H1 (cell line): ENCODE results near the gene SNX24. TPM values are rescaled to one million over a fixed set of nuclear protein-coding genes. Genes with fewer than 3 reads are reported as not detected.
A peak's percentile ranks its signal among the peaks of the same experiment; 100 is the strongest.

Source experiments
- ASH2L ChIP-seq: fragments of 200-600, 300-600 bp; sonication (generic); IDR thresholded peaks from one replicate; pipeline ENCODE4 v1.7.1; 2017; ENCODE audit warnings: low read length
- CBX8 ChIP-seq: fragments of 300-800, 300-1000 bp; sonication (generic); IDR thresholded peaks from 2 replicates; pipeline ENCODE4 v1.7.1; 2016; ENCODE audit warnings: low read depth, low read length, borderline replicate concordance
- CREB1 ChIP-seq: IDR thresholded peaks from 2 replicates; pipeline ENCODE4 v1.6.1; 2012; ENCODE audit warnings: inconsistent platforms
- KDM5A ChIP-seq: fragments of 200-600 bp; IDR thresholded peaks from 2 replicates; pipeline ENCODE4 v1.7.1; 2012; ENCODE audit warnings: mild to moderate bottlenecking, low read length, inconsistent platforms, mixed read lengths
- SAP30 ChIP-seq: fragments of 300-600 bp; sonication (generic); IDR thresholded peaks from 2 replicates; pipeline ENCODE4 v1.7.1; 2012; ENCODE audit warnings: low read length, moderate library complexity, mild to moderate bottlenecking, inconsistent platforms; ENCODE audit not compliant: insufficient read depth, insufficient replicate concordance
- SUZ12 ChIP-seq: fragments of 200-600 bp; sonication (generic); IDR thresholded peaks from 2 replicates; pipeline ENCODE4 v1.6.1; 2012; ENCODE audit warnings: mild to moderate bottlenecking, inconsistent platforms, low read length, moderate library complexity, mixed read lengths
- TAF1 ChIP-seq: IDR thresholded peaks from 2 replicates; pipeline ENCODE4 v1.6.1; 2011; ENCODE audit warnings: mild to moderate bottlenecking, low read depth, low read length
- polyA plus RNA-seq, 7 experiments: library from polyadenylated mRNA; depleted of rRNA in 3 of 7; stranded (reverse) in 5 of 7; unstranded in 2 of 7; fragments of >200 nt in 5 of 7; fragments of 200-250 nt in 2 of 7; gene quantifications; 1 replicate in 5 of 7; 2 replicates in 1 of 7; 4 replicates in 1 of 7; pipeline versions ENCODE4 v1.2.1 to v1.2.3, GENCODE V29; 2011 to 2013; ENCODE audit warnings: missing spikeins in 2 of 7, mixed read lengths in 2 of 7
- total RNA-seq: library from RNA; stranded (reverse); fragmentation: NEBNext Ultra II Directional; extraction: Animal tissue kit (Norgen Biotek cat#: 25700); gene quantifications from 2 replicates; pipeline ENCODE4 v1.2.1, GENCODE V29; 2021

SNX24 gene
- total and polyA plus RNA-seq, 2 of the 8 experiments (the other 6 are each of a cell fraction or from before 2014, with no cell fraction given) = 7.3 to 14.3 TPM

- TF ChIP-seq KDM5A (no peak), CREB1 (peak; percentile 75), CBX8 (no peak), SAP30 (peak; percentile 49), SUZ12 (peak; percentile 16), TAF1 (no peak), ASH2L (no peak)
- TF ChIP-seq, all 59 proteins: peak for 4
These were observed 190.0 kb downstream of the SNX24 start (continued) for GRCh38 chr5:123035360-123035917.
